Fibroblast of skin of abdomen (primary cell): ENCODE measurements around the gene C17orf114.
"Not testable (repeated sequence)": the region's sequence is repeated elsewhere in the genome, so short reads cannot be mapped to it uniquely, and the experiment has no call there.

Experiments
- DNase-seq: peaks from one replicate; pipeline ENCODE4 v3.0.0-alpha.2; 2013

Gene C17orf114

DNA sequence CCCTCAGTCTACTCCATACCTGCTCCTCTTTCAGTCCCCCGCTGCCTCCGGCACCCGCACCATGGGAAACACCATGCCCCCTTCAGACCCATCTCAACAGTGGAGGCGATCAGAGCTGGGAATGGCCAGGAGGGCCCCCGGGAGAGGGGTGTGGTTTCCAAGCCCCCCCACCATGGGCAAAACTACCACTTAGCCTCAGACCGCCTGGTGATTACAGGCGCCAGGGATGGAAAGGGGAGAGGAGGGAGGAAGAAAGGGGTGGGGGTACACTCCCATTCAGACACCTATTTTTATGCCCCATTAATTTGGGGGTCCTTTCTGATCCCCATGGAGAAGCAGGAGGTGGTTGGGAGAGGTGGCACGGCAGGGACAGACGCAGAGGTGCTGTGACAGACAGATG lies at the start of gene C17orf114:
Gene C17orf114 (minus strand): TSS at position 101 of the 400 bp plus-strand sequence.
- DNase-seq, result no peak

DNA sequence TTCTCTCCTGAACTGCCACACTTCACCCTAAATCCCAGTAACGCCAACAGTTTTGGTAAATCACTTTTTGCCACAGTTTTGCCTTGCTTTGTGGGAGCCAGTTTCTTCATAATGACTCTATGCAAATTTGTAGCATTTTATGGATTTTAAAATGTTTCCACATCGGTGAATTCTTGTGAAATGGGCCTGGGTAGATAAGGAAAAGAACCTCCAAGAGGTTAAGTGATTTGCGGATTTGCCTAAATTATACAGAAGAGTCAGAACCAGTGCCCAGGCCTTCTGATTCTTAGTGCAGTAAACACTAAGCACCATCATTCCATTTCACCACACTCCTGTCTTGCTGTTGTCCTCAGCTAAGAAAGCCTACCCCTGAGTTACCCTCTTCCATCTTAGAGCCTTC lies 49.0 kb upstream of the C17orf114 start:
- DNase-seq, result no peak

DNA sequence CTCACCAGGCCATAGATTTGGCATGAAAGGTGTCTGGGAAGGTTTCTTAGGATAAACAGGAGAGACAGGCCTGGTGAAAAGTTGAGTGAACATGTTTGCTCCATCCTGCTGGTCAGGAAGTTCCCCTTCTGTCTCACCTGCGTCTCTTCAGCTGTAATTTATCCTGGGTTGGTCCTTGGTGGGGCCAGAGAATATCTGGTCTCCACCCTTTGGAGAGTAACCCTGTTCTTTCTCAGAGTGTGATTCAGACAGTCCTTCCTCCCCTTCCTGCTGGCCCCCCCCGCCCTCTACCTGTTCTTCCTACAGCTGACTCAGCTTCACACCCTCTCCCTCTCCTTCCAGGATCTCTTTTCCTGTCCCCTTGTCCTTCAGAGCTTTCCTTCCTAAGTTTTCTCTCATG lies 48.1 kb upstream of the C17orf114 start:
- DNase-seq, result no peak

DNA sequence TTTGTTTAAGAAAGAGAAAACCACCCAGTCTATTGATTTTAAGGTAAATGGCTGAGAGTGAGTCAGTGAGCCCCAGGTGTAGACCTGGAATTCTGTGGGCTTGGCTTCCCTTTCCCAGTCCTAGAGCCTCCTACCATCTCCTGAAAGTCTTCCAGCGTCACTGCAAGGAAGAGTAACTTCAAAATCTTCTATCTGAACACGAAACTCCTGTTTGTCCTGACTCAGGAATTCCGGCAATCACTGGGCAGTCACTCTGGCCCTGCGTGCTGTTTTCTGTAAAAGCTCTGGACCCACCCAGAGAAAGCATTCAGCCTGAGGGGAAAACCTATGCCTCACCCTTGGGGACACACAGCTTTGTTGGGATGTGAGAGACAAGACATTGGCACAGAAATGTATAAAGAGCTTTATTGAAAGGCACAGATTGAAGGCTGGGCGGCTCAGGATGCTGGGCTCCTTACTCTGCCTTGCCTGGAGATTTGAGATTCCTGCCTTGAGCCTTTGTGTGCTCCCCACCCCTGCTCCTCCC lies 46.9 kb upstream of the C17orf114 start:
- no peak for DNase-seq

DNA sequence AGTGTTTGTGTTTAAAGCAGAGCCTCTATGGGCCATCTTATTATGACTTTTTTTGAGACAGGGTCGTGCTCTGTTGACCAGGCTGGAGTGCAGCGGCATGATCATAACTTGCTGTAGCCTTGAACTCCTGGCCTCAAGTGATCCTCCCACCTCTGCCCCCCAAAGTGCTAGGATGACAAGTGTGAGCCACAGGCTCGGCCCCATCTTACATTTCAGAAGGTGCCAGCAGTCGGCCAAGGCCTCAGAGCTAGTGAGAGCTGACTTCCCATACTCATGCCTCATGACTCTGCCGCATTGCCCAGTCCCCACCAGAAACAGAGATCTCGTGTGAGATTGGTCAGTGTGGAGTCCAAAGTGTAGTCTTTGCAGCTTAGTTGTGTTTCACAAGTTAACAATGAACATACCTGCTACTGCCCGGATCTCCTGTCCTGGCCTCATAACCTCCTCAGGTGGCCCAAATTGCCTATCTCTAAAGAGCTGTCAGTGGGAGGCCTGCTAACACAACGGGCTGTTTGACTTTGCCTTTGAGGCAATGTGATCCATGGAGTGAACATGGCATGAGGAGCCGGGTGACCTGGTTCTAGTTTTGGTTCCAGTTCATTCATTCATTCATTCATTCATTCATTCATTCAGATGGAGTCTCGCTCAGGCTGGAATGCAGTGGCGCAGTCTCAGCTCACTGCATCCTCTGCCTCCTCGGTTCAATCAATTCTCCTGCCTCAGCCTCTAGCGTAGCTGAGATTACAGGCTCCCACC lies 44.7 kb upstream of the C17orf114 start:
- DNase-seq, result no peak

DNA sequence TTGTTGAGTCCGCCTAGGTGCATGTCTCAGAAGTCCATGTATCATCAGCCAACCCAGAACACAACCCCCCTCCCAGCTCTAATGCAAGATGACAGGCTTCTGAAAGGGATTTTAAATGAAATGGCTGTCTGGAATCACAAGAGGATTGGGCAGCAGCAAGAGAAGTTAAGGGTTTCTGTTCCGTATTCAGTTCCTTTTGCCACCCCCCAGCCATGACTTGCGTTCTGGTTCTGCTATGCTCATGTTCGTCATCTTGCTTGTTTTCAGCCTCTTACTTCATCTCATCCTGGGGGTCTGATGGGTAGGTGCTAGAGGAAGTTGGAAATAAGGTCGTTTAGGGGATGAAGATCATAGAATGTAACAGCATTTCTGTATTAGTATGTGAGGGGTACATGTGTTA lies 43.0 kb upstream of the C17orf114 start:
- no peak for DNase-seq

DNA sequence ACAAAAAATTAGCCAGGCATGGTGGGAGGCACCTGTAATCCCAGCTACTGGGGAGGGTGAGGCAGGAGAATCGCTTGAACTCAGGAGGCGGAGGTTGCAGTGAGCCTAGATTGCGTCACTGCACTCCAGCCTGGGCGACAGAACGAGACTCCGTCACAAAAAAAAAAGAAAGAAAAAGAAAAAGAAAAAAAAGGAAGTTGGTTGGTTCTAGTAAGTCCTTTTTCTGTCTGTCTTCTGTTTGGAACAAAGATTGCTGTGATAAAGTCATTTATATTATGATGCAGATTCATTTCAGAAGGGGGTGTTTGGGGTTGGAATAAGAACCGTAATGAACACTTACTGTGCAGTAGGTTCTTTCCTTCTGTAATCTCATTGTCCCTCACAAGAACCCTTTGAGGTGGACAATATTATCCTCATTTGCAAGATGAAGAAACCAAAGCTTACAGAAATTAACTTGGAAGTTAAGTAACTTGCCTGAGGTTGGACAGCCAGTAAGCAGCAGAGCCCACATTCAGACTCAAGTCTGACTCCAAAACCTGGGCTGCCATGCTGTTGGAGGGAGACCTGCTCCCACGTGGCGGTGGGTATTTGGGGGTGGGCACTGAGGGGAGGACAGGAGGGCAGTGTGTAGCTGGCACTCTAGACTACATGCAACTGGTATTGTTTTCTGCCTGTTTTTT lies 41.3 kb upstream of the C17orf114 start:
- DNase-seq, result no peak

DNA sequence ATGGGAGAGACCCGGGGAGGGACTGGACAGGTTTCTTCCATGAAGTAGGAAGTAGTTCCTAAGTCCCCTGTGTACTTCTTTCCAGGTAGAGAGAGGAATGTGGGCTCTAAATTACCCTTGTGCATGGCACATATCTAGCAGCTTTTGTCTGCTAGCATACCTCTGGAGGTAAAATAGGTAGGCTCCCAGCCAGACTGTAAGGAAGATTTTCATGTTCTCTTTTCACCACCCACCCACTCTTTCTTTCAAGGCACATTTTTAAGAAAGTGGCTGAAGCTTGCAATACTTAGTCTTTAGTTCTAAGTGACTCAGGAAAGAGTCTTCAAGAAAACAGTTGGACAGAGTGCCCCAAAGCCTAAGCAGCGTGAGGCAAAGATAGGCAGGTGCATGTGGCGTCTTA lies 40.2 kb upstream of the C17orf114 start:
- DNase-seq, result no peak

DNA sequence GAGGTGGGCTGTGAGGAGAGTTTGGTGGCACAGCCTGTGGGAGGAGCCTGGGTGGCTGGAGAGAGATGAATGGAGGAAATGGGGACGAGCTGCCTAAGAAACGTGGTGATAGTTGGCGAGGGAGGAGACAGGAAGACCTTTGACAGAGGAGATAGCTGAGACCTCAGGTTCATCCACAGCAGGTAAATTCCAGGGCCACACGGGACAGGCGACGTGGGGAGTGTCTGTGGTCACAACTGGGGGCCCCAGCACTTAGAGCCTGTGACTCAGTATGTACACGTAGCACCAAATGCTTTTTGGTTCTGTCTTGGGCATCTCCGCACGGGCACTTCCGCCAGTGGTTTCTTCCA lies 38.7 kb upstream of the C17orf114 start:
- no peak for DNase-seq

DNA sequence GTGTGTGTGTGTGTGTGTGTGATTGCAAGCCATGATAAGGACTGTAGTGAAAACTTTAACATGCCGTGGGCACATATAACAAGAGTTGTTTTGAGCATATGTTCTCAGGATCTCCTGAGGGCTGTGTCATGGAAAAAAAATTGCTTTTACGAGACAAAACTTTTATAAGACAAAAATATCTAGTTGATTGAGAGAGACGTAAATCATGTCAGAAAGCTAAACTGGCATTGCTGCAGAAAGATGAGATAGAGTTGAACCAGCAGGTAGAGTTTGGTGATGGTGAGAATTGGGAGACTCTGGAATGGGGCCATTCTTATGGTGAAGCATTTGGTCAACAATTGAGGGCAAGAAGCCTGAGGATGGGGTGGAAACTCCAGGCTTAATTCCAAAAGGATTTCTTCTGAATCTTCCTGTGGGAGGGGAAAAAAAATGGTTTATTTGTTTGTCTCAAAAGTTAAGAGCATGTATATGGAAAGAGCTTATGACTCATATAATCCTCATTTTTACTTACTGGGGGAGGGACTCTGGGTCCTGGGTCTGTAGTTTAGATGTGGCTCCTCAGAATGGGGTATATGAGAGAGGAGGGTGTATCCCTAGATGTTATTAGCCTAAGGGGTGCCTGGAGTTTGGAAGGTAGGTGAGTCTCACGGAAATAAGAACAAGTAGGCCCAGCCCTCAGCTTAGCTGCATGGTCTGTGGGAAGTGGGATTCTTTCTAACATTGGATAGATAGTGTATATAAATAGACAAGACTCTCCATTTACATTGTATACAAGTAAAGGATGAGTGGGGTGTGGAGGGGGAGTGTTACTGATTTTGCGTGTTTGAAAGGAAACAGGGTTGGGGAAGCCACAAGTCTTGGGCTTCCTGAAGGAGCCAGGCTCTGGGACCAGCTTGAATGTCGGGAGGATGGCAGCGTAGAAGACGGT lies 38.1 kb upstream of the C17orf114 start:
- no peak for DNase-seq

DNA sequence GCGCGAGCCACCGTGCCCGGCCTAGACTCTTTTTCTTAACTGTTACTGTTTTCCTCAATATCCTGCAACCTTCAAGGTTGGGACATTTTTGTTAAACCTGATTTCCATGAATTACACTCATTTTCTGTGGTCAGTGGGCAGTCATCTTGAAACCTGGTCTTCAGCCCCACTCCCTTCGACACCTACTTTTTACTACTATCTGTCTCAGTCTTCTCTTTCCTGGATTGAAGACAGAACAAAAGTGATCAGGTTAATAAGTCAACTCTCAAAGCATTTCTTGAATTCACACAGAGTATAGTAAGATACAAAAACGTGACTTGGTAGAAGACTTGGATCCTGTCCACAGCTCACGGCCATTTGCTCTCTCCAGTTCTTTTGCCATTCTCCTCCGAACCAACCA lies 37.1 kb upstream of the C17orf114 start:
- DNase-seq, result no peak

DNA sequence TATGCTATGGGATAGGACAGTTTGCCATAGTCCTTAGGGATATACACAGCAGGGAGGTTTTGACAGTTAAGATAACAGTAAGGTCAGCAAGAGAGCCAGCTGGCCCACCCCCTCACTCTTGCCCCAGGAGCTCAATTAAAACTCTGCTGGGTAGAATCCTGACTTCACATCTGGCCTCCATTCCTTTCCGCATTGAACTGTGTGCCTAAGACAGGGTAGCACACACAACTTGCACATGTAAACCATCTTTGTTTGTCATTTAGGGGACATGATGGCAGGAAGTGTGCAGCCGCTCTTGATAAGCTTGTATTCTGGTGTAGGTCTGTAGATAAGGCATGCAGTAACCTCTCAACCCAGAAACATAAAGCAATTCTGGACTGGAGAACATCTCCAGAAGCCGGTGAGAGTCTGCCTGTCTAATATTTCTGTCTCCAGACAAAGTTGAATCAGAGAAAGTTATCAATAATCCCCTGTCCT lies 36.2 kb upstream of the C17orf114 start:
- no peak for DNase-seq

DNA sequence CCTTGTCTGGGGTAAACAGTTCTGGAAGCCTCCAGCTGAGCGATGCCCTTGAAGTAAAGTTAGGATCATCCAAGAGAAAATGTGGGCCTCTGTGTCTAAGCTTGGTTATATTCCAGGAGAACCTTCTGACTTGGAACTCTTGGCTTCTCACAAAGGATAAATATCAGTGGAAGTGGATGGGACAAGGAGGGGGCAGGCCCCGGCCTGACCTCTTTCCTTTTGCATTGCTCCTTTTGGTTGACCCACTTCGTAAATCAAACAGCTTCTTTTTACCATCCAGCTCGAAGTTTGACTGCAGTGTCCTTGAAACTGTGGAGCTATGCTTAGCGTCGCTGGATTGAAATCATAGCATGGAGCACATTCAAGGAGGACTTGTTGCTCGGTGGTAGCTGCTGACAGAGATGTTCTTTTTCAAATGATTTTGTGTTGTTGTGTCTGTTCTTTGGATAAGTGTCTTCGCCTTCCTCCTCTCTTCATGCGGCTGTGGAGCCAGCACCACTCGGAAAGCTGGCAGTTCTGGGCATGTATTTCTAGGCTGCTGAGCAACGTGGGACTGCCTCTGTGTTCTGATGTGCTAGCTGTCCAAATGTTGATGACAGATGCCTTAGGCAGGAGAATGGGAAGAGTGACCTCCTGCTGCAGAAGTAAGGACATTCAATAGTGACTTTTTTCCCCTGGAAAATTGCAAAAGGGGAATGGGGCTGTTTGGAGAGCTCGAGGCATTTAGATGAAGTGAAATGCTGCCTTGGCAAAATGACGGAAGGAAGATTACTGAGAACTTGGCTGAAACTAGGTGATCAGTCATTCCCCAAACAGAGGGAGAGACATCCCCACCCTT lies 35.6 kb upstream of the C17orf114 start:
- DNase-seq, result no peak

DNA sequence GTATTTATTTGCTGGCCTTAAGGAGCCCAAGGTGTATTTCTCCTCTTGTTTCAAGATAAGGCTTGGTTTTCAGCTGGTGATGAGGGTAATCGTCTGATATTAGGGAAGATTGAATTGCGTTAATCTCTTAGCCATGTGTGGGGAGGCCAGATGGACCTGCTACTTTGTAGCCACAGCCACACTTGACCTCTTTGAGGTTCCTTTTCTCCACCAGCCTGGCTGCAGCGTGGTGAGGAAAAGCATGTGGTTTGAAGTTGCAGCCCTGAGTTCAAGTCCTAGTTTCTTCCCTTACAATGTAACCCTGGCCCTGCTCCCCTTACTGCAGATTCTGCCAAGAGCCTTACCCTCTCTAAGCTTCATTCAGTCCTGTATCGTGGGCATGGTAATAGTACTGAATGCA lies 34.1 kb upstream of the C17orf114 start:
- no peak for DNase-seq

DNA sequence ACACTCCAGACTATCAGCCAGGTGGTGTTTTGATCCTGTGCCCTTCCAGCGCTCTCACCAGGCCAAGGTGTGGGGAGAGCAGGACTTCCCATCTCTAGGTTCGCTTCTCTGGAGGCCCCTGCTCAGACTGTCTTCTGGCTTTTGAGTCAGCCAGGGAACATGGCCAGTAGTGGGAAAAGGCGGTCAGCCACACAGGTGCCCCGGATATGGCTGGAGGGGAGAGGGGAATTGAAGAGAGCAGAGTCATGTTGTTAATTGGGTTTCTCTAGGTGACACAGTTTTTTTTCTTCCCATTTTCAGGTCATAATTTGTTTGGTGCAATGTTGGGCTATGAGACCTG lies 32.5 kb upstream of the C17orf114 start:
- DNase-seq, result no peak

DNA sequence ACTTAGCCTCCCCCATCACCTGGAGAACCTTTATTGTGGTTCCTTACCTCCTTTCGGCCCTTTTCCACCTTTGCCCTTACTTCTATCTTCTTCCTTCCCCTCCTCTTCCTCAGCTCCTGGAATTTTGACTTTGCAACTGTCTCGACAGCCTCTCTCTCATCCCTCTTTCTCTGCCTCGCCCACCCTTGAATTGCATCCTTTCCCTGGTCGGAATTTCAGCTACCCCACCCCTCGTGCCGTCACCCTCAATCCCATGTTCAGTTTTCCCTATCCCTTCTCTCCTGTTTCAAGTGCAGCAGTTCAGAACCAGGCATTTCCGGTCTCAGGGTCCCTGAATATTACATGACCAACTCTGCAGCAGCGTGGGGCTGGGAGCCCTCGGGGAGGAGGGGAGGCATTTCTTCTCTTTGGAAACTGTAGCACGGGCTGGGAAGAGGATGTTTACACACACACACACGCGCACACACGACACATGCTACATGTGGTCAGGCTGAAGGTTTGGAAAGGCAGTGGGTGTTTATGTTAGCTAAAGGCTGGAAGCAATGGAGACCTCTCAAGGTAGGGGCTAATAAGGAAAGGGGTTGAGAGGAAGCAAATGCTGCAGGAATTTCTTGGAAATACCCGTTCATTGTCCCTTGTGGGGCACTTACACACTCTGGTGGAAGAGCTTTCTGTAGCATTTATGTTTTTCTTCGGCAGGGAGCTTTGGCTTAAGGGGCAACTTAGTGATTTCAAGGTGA lies 32.0 kb upstream of the C17orf114 start:
- DNase-seq, result peak; percentile 44

DNA sequence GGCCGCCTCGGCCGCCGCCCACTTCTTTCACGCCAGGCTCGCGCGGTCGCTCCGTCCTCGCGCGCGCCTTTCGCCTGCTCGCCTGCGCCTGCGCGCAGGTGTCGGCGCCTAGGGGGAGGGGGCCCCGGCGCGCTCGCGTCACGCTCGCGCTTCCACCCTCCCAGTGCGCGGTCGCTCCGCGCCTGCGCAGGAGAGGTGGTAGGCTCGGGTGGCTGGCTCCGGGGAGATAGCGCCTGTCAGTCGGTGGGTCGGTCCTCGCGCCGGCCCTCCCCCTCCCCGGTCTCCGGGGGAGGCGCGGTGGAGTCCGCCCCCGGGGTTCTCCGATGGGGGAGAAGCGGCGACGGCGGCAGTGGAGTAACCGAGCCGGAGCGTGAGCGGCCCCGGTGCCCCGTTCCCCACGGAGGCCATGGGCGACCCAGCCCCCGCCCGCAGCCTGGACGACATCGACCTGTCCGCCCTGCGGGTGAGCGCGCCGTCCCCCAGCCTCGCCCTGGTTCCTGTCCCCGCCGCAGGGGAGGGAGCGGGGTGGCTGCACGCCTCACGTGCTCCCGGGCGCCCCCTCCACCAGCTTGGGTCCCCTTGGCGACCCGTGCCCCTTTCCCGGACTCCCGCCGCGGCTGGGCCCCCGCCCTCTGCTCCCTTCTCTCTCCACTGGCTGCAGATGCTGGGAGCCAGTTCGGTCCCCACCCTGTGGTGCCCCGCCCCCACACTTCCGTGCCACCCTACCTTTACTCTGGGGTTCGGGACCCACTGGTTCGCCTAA lies 31.2 kb upstream of the C17orf114 start, which contains the start of gene MINK1:
Gene MINK1 (plus strand): TSS at position 163 of the 763 bp plus-strand sequence. CDS start 244 bp downstream, at position 407.
- DNase-seq, result peak; percentile 94

DNA sequence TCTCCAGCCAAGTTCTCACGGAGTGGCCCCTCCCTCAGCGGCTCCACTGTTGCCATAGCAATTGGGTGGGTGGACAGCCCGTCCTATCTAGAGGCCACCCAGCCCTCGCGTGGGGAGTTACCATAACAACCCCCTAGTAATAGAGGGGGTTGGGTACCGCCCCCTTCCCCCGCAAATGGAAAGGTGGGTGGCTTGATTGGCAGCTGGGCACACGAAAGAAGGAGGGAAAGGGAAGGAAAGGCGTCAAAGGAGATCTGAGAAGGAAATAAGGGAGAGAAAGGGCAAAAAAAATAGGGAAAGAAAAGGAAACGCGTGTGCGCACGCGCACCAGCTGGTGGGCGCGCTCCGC lies 30.7 kb upstream of the C17orf114 start:
- not testable (repeated sequence) for DNase-seq

DNA sequence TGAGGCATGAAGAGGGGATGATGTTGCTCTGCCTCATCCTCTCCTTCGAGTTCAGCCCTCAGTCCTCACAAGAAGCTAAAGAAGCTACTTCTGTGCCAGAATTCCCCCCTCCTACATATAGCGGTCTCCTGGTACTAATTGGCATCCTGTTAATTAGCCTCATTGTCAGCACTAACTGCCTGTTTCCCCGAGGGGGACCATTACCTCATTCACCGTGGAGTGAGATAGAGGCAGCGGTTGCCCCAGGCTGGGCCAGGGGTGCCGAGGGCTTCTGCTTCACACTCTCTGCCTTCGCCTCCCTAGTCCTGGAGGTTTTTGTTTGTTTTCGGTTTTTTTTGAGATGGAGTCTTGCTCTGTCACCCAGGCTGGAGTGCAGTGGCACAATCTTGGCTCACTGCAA lies 25.3 kb upstream of the C17orf114 start:
- no peak for DNase-seq

DNA sequence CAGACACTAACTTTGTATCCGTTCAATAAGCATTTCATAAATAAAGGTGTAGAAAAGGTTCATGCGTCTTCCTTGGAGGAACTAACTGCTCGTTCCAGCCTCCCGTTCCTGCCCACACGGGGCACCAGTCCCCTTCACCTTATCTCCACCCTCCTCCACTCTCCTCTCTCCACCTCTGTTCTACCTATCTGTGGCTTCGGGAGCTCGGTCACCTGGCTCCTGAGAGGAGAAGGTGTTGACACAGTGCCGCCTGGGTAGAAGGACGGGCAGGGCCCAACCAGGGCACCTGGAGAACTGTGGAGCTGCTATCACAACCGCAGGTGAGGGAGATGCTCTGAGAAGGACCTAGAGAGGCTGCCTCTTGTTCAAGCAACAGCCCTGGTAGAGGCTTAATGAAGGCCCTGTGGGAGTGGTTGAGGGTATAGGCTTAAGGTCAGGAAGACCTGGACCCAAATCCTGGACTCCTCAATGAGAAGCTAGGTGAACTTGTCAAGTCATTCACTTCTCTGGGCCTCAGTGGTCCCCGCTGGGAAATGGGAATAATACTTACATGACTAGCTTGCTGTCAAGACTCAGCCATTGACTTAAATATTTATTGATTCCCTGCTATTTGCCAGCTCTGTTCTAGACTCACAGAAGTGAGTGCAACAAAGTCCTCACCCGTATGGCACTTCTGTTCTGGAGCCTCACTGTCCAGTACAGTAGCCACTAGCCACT lies 21.4 kb upstream of the C17orf114 start:
- DNase-seq, result no peak
